GM15510 (cell line): ENCODE data around the gene DLG4.
A peak's percentile ranks its signal among the peaks of the same experiment; 100 is the strongest.

Source experiments
- POLR2A ChIP-seq: IDR thresholded peaks from 3 replicates; pipeline ENCODE4 v1.6.1; 2011; ENCODE audit warnings: borderline replicate concordance; ENCODE audit not compliant: insufficient read length; ENCODE audit errors: extremely low read depth

DLG4 gene

DNA sequence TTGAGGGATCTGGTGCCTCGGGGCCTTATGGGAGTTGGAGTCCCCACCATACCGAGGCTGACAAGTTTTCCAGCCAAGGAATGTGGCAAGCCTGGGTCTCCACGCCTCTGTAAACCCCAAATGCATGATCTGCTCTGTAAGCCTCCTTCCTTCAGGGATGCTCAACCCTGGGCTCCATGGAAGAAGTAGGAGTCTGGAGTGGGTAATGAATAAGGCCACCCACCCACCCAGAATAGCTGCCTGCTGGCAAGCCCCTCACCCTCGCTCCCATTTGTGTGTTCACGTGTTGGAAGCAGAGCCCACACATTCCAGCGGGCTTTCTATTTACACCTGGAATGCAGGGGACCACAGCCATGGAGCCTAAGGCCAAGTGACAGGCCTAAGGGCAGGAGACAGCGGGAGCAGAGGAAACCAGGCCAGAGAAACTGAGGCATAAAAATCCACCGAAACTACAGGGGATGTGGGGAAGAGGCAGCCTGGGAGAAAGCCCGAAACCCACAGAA is 4.4 kb downstream of the DLG4 start:
- no peak for TF ChIP-seq POLR2A

DNA sequence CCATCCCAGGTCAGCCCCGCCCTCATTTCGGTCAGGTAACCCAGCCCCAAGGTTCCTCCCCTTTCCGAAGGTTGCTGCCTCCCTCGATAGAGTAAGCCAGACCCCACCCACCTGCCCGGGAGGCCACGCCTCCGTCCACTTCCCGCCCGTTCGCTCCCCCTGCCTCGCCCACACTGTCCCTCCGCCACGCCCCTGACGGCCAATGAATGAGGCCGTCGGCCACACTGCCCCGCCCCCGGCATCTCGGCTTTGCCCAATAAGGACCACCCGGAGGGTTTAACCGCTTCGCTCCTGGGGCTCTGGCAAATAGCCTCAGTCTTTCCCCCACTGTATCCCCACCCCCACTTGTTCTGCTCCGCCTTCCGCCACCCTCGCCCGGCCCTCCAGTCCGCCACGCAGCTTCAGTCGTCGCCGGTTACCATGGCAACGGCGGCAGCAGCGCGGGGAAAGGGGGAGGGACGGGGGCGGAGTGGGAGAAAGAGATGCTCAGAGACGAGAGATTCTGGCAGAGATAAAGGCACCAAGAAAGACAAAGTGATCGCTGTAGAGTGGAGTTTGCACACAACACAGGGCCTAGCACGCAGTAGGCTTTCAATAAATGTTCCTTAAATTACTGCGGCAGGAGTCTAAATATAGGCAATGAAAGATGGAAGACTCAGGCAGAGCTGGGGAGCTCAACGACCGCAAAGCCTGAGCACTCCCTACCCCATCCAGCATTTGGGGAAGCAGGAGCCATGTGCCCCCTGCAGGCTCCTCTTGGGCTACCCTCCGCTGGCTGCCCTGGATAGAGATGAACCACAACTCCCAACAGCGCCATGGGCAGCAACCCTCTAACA is 5.1 kb downstream of the DLG4 start:
- no peak for TF ChIP-seq POLR2A

DNA sequence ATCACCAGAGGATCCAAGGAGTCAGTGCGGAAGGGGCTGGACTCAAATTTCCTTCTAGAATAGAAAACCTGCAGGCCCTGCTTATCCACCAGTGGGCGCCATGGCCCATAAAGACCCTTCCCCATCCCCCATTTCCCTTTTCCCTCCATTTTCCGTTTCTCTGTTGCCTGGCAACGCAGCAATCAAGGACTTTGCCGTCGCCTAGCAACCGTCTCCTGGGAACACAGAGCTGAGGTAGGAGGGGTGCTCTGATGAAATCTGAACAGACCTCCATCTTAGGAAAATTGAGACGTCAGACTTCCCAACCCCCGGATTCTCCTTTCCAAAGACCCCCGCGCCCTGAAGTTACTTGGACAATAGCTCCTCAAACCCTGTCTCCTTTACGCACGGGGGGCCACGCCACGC is 5.7 kb downstream of the DLG4 start:
- no peak for TF ChIP-seq POLR2A

DNA sequence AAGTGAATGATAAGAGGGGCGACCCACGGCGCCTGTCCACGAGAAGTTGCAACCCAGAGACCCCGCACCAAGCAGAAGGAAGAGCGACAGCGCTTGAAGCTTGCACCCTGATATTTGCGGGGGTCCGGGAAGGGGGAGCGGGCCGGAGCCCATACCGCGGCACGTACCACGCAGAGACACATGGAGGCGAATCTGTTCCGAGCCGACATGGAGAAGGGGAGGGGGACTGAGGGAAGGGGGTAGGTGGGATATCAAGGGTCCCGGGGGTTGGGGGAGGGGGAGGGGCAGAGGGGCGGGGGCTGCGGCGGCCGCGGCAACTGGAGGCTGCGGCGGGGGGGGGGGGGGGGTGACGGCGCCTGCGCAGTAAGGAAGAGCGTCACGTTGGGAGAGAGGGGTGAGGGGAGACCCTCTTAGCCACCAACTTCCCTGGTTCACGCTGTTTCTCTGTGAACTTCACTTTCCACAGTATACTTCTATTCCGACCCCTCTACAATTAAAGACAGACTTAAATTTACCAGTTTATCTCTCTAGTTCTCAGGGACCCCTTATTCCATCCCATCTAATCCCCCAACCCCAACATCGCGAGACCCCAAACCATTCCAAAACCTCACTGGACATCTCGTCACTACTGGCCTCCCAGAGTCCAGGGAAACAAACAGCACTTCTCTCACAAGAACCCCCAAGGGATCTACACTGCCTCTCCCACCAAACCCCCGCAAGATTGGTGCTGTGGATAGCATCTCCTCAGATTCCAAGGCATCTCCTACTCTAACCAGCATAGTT is 8.0 kb downstream of the DLG4 start:
- TF ChIP-seq POLR2A, result no peak

DNA sequence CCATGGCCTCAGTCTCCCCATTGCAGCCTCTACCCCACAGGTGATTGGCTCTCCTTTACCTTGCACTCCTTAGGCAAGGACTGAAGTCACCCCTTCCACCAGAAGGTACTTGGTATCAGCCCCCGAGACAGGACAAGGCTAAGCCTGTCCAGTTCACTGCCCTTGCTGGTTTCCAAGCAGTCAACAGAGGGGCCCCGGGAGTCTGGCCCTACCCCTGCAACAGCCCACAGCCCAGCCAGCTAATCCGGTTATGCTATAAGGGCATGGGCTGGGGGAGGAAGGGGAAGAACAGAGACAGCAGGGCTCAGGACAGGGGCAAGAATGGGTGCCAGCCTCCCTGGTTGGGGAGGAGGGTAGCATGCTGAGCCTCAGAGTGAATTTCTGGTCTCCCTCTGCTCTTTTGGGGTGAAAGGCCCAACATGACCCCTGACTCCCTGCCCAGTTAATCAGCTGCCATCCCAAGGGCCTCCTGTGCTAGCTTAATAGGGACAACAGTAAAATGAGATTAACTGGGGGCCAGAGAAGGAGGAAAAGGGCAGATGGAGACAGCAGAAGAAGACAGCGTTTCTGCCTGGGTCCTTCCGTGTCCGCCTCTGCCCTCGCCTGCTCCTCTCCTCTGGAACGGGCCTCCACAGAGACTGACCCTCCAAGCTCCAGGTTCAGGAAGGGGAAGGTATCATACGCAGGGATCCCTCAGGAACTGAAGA is 10.7 kb downstream of the DLG4 start:
- TF ChIP-seq POLR2A, result no peak

DNA sequence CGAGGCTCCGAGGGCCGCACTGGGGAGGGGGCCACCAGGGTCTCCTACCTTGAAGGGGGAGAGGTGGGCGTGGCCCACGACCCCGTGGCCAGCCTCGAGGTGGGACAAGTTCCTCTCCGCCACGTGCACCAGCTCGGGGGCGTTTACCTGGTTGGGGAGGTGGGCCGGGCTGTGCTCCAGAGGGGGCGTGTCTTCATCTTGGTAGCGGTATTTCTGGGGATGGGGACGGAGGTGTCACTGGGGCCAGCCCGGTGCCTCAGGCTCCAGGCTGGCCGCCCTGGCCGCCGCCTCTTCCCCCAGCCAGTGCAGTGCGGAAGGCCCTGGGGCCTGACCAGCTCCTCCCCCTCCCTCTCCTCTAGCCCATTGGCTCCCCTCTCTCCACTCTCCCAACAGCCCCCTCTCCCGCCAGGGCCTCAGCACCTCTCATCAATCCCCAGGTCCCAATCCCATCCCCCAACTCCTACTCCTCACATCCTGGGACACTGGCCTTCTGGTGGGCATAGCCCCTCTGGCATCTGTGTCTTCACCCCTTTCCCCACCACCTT is 11.5 kb downstream of the DLG4 start:
- TF ChIP-seq POLR2A, result no peak

DNA sequence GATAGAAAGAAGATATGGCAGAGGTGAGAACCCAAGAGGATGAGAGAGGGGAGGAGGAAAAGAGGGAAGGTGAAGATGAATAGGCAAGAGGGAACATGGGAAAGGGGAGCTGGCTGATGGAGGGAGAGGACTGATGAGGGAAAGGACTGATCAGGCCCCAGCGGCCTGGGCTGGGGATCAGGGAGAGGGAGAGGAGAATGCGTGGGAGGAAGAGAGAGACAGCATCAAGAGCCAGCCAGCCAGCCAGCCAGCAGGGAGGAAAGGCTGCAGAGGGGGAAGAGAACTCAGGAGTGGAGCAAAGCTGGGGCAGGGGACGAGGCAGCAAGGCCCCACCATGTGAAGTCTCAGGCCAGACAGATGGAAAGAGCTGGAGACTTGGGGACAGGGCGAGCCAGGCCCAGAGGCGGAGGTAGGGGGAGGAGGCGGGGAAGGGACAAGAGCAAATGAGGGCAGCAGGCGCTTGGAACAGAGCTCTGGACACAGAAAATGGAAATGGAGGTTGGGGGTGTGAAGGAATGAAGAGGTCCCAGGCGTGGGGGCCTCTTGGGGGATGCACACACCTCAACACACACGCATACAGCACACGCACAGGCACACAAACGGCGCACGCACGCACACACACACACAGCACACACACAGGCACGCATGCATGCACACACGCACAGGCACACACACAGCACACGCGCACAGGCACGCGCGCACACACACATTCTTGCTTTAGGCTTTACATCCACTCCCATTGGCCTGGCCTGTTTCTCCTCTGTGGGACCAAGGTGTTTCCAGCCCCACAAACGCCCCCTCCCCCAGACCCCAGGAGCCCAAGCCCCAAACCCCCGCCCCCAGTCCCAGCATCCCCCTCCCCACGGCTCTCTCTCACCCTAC is 12.3 kb downstream of the DLG4 start:
- no peak for TF ChIP-seq POLR2A

DNA sequence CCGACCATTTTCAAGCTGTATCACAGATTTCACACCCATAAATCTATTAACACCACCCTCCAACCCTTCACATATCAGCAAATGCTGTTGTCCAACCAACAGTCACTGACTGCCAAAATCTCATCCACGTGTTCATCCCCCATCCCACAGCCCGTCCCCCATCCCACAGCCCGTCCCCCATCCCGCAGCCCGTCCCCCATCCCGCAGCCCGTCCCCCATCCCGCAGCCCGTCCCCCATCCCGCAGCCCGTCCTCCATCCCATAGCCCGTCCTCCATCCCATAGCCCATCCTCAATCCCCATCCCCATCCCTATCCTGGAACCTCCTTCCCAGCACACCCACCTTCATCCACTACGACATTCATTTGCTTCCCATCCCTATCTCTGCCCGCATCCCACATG is 14.1 kb downstream of the DLG4 start:
- TF ChIP-seq POLR2A, result no peak

DNA sequence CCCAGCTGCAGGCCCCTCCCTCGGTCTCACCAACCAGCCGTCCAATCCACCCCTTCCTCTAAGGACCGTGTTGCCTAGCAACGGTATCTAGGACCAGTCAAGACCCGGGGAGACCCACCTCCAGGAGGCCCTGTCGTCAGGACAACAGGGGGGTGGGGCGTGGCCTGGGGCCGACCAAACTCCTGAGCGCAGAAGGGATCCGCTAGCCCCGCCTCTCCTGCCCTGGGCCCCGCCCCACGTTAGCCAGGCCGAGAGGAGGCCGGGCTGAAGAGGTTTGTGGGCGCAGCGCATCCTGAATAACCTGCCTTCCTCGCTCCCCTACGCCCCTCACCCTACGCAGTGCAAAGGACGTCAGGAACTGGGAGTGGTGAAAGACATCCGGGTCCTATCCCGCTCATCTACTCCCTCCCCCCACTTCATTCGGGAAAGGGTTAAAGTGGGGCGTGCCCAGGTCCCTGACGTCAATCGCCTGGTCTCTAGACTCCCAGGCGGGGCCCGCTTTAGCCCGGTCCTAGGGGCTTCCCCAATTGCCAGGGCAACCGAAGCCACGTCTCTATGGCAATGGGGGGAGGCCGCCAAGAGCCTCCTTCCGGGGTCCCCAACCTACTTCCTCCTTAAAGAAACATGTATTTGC is 14.7 kb downstream of the DLG4 start:
- peak; percentile 29 for TF ChIP-seq POLR2A

DNA sequence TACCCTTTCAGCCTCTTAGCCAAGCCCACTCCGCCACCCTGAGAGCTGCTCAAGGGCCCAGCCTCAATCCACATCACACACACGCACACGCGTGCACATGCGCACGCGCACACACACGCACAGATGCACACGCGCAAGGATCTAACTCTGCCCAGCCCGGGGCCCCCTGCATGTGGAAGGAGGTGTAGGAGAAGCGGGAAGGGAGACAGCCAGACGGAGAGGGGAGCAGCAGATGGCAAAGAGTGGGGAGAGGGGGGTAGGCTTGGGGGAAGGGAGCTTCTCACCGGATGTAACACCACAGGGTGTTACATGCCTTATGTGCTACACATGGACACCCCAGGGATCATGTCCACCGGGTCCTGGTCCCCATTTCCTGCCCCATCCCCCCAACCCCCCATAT is 15.3 kb downstream of the DLG4 start:
- TF ChIP-seq POLR2A, result no peak

DNA sequence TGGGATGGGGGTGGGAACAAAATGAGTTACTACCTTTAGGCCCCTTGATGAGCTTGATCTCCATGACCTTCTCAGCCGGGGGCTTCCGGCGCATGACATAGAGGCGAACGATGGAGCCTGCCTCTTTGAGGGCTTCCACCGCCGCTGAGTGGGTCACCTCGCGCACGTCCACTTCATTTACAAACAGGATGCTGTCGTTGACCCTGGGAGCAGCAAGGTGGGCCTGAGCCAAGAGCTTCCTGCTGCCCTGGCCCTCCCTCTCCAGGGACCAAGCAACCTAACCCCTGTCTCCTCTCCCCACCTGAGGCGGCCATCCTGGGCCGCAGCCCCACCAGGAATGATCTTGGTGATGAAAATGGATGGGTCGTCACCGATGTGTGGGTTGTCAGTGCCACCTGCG is 16.2 kb downstream of the DLG4 start:
- no peak for TF ChIP-seq POLR2A

DNA sequence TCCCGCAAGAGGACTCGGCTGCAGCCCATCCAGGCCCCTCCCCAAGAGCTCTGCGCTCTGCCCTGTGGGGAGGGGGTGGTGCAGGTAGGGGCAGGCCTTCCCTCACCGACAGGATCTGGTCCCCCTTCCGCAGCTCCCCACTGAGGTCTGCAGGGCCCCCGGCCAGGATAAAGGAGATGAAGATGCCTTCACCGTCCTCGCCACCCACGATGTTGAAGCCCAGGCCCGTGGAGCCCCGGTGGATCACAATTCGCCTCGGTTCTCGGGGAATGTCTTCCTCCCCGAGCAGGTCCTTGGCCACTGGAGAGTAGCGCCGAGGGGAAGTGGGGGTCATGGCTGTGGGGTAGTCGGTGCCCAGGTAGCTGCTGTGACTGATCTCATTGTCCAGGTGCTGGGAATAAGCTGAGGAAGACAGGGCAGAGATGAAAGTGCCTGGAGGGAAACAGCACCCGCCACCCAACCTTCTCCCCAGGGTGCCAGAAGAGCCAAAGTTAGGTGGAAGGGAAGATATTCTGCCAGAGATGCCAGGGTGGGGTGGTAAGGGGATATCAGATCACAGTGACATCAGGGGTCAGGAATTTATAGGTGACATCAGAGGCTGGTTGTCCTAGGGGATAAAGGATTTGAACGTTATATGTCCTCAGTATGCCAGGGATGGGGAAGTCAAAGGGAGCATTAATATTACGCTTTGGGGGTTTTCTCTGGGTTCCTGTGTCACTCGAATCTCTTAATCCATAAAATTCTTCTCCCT is 22.8 kb downstream of the DLG4 start:
- TF ChIP-seq POLR2A, result no peak

DNA sequence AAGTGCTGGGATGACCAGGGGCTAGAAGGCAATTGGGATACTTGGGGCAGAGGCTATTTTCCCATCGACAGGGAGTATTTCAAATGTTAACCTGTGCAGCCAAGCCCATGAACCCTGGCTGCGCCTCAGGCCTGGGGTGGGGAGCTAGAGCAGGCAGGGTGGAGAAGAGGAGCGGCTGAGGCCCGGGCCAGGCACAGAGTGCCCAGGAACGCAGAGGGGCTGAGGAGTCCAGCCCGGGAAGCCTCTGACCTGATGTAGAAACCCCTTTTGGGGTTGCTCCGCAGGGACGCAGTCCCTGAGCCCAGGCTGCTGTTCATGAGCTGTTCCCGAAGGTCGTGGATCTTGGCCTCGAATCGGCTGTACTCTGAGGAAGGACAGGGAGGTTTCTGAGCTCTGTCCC is 23.7 kb downstream of the DLG4 start:
- no peak for TF ChIP-seq POLR2A

DNA sequence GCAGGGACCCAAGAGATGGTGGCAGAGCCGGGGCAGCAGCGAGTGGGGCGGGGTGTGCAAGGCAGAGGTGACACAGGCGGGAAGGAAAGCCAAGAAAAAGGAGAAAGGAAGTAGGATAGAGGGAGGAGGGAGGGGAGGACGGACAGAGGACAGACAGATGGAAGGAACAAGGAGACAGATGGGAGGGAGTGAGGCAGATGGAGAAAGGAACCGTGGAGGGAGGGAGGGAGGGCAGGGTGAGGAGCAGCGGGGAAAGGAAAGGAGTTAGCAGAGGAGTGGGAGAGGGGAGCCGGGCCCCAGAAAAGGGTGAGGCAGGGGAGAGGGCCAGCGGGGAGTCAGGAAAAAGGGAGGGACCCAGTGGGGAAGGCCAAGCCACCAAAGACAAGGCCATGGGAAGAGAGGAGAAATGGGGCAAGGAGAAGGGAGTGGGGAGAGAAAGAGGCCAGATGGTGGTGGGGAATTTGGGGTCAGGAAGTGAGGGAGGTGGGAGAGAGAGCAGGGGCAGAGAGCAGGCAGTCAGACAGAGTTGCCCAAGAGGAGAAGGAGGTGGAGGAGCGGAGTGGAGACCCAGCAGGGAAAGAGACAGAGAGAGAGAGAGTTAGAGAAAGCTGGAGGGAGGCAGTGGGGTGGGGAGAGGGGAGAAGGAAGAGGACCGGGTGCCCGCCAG is 27.2 kb downstream of the DLG4 start:
- TF ChIP-seq POLR2A, result no peak
